Stimulated activated CD8-positive, alpha-beta memory T cell treated with anti-CD3 and anti-CD28 coated beads, Interleukin-15, amount 100 ng/mL, for 4 hours (primary cell): ENCODE measurements around the gene FOXN3.
A peak's percentile ranks its signal among the peaks of the same experiment; 100 is the strongest.

ENCODE experiments used
- DNase-seq, 2 donors: peaks; one replicate each; pipeline ENCODE4 v3.0.0-alpha.2; 2020; ENCODE audit warnings: low read depth in 2 of 2

FOXN3 gene

GRCh38 chr14:89382901-89383845 lies 33.9 kb downstream of the FOXN3 start:
- no peak for DNase-seq

- no peak for DNase-seq
Measured at GRCh38 chr14:89382487-89382886, 34.5 kb downstream of the FOXN3 start.

GRCh38 chr14:89379891-89380820 lies 36.9 kb downstream of the FOXN3 start:
- DNase-seq = no peak

- no peak for DNase-seq
Measured at GRCh38 chr14:89379006-89379405, 38.0 kb downstream of the FOXN3 start.

- peak in 1 of 2 donors; percentile 11 for DNase-seq
Measured at GRCh38 chr14:89378119-89378518, 38.9 kb downstream of the FOXN3 start.

- DNase-seq = no peak
Measured at GRCh38 chr14:89377544-89377943, 39.5 kb downstream of the FOXN3 start.

- no peak for DNase-seq
Measured at GRCh38 chr14:89374908-89375307, 42.1 kb downstream of the FOXN3 start.

GRCh38 chr14:89373185-89373584 lies 43.8 kb downstream of the FOXN3 start:
- DNase-seq = no peak

- DNase-seq = no peak
Measured at GRCh38 chr14:89372512-89372883, 44.5 kb downstream of the FOXN3 start.

GRCh38 chr14:89371585-89372511 lies 45.2 kb downstream of the FOXN3 start:
- no peak for DNase-seq

- no peak for DNase-seq
Measured at GRCh38 chr14:89370781-89371180, 46.3 kb downstream of the FOXN3 start.

GRCh38 chr14:89370381-89370780 lies 46.7 kb downstream of the FOXN3 start:
- DNase-seq = no peak

GRCh38 chr14:89369656-89370055 lies 47.4 kb downstream of the FOXN3 start:
- no peak for DNase-seq

GRCh38 chr14:89368490-89369477 lies 48.2 kb downstream of the FOXN3 start:
- DNase-seq = no peak

GRCh38 chr14:89367779-89368120 lies 49.3 kb downstream of the FOXN3 start:
- DNase-seq = no peak

- no peak for DNase-seq
Measured at GRCh38 chr14:89366864-89367778, 49.9 kb downstream of the FOXN3 start.

GRCh38 chr14:89365061-89365801 lies 51.8 kb downstream of the FOXN3 start:
- DNase-seq = peak; percentile 13 to 36

GRCh38 chr14:89364316-89364715 lies 52.7 kb downstream of the FOXN3 start:
- no peak for DNase-seq
